Stimulated activated CD8-positive, alpha-beta memory T cell treated with anti-CD3 and anti-CD28 coated beads, Interleukin-2, amount 100 ng/mL, for 1 hour (primary cell): Measurements from ENCODE around the gene CCNG2.
"Not testable (repeated sequence)": the region's sequence is repeated elsewhere in the genome, so short reads cannot be mapped to it uniquely, and the experiment has no call there.

ENCODE experiments used
- DNase-seq, 2 donors: peaks; one replicate each; pipeline ENCODE4 v3.0.0-alpha.2; 2020; ENCODE audit warnings: low read depth in 2 of 2

CCNG2 gene, protein sequence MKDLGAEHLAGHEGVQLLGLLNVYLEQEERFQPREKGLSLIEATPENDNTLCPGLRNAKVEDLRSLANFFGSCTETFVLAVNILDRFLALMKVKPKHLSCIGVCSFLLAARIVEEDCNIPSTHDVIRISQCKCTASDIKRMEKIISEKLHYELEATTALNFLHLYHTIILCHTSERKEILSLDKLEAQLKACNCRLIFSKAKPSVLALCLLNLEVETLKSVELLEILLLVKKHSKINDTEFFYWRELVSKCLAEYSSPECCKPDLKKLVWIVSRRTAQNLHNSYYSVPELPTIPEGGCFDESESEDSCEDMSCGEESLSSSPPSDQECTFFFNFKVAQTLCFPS

DNA sequence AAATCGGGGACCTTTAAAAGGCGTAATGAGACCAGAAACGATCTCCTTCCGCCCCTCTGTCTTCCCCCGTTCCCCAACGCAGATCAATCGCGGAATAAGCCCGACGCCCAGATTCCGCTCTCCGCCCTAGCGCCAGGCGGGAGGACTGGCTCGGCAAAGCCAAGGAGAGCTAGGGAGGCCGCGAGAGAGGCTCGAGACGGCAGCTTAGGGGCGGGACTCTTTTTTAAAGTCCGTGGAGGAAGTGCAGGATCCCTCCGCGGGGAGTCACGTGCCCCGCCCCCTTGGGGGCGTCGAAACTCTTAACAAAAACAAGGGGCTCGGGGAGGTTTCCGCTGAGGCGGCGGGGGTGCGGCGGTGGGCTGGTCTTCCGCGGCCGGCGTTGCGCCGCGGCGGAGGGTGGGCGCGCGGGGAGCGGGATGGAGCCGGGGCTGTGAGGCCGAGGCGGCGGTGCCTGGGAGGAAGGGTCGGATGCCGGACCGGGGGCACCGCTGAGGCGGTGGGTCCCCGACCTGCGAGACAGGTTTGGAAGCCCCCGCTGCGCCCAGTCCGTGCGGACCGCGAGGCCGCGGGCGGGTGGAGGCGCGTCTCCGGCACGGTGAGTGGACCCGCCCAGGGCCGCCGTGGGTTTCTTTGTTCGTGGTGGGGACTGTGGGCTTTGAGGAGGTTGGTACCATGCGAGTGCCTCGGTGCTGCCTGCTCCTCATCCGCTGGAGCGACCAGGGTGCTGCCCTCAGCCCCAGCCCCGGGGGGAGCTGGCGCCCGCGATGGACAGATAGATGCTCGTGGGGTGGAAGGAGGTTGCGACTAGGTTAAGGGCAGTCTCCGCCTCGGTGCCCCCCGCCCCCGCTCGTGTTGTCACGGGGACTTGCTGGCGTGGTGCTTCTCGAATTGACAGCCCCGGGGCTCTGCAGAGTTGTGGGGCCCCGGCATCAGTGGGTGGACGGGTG lies at the start of gene CCNG2:
Gene CCNG2 (plus strand): TSS at position 296 of the 947 bp plus-strand sequence. CDS start 1,326 bp downstream, outside the sequence.
- DNase-seq, result peak; percentile 74 to 75

- no peak for DNase-seq
Observed at GRCh38 chr4:77110730-77111129, 46.3 kb upstream of the CCNG2 start.

DNA sequence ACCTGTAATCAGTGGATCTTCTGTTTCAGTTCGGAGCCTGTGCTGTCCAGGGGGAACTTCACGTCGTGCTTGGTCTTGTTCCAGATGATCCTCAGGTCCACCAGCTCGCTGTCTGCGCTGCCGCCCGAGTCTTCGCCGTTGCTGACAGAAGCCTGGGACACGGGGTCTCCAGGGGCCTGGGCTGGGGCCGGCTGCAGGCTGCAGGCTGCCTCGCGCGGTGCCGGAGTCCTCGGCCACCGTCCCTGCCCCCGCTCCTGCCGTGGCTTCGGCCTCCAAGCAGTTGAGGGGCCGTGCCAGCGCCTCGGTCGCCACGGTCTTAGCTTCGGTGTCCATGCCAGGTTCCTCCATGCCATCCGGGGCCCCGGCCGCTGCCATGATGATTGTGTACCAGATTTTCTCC lies 43.9 kb upstream of the CCNG2 start:
- DNase-seq, result no peak

- no peak for DNase-seq
Observed at GRCh38 chr4:77117721-77118120, 39.3 kb upstream of the CCNG2 start.

GRCh38 chr4:77120886-77121508 lies 36.0 kb upstream of the CCNG2 start:
- no peak for DNase-seq

DNA sequence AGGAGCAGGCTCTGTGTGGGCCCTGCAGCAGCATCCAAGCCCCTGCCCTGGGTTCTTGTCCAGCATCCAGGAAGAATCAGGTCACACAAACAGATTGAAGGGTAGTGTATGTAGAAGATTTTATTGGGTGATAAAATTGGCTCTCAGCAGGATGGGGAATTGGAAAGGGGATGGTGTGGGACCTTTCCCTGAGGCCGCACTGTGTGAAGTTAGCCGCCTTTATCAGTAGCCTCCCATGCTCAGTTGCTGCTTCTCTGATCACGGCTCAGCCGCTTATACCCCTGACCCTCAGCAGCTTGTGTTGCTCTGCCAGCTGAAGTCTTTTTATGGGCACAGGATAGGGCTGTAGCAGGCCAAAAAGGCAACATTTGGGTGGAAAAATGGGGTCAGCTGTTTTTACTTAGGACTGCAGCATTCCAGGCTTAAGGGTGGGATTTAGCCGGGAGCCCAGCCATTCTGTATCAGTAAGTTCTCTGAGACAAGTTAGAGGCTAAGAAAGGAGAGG lies 35.2 kb upstream of the CCNG2 start:
- no peak for DNase-seq

DNA sequence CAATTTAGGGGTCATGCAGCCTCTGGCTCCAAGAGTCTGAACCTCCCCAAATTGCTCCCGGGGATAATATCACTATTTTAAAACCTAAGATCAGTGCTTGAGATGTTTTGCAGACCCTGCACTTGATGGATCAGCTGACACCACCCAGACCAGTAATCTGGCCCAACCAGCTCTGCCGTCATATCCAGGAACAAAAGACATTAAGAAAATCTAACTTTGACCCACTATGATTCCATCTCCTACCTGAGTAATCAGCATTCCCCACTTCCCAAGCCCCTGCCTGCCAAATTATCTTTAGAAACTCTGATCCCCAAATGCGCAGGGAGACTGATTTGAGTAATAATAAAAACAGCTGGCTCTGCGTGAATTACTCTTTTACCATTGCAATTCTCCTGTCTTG lies 34.4 kb upstream of the CCNG2 start:
- no peak for DNase-seq

DNA sequence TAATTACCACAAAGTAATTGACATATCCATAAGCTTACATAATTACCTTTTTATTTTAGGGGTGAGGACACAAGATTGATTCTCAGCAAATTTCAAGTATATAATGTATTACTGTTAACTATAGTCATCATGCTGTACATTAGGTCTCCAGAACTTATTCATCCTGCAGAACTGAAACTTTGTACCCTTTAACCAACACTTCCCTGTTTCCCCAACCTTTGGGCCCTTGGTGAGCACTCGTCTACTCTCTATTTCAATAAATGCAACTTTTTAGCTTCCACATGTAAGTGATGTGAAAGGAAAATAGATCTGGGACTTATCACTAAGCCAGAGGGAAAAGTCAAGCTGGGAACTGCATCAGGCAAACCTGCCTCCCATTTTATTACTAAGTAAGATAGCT lies 33.6 kb upstream of the CCNG2 start:
- DNase-seq, result no peak

DNA sequence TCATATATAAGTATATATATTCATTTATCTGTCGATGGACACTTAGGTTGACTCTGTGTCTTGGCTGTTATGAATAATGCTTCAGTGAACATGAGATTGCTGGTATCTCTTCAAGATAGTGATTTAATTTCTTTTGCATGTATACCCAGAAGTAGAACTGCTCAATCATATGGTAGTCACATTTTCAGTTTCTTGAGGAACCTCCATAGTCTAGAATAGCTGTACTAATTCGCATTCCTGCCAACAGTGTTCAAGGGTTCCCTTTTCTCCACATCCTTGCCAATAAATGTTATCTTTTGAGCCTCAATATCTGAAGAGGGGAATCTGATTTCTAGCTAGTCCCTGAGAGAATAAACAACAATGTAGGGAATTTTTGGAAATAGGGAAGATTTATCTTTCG lies 32.4 kb upstream of the CCNG2 start:
- no peak for DNase-seq

DNA sequence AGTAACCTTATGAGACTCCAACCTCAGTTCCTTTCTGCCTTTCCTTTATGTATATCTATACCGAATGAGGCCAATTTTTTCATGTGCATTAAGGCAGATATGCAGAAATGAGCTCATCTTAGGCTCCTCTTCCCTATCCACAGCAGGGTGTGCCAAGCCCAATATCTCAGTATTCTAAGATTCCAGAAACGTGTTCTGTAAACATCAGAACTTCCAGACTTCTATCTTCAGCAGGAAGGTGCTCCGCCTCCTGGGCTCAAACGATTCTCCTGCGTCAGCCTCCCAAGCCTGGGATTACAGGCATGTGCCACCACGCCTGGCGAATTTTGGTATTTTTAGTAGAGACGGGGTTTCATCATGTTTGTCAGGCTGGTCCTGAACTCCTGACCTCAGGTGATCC lies 31.0 kb upstream of the CCNG2 start:
- no peak for DNase-seq

DNA sequence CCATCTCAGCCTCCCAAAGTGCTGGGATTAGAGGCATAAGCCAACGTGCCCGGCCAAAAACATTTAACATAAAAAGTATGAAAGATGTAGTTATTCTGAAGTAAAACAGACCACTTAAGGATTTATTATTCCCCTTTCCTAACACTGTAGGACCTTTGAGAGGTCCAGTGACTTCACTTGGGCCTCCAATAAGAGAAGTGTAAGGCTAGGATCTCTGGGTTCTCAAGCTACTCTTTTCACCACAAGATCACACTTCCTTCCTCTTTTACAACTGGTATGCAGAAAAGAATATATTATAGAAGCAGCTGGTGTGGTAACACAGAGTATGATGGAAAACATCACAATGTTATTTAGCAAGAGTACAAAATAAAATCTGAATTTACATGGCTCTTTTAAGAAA lies 30.2 kb upstream of the CCNG2 start:
- no peak for DNase-seq

GRCh38 chr4:77127215-77127614 lies 29.8 kb upstream of the CCNG2 start:
- no peak for DNase-seq

DNA sequence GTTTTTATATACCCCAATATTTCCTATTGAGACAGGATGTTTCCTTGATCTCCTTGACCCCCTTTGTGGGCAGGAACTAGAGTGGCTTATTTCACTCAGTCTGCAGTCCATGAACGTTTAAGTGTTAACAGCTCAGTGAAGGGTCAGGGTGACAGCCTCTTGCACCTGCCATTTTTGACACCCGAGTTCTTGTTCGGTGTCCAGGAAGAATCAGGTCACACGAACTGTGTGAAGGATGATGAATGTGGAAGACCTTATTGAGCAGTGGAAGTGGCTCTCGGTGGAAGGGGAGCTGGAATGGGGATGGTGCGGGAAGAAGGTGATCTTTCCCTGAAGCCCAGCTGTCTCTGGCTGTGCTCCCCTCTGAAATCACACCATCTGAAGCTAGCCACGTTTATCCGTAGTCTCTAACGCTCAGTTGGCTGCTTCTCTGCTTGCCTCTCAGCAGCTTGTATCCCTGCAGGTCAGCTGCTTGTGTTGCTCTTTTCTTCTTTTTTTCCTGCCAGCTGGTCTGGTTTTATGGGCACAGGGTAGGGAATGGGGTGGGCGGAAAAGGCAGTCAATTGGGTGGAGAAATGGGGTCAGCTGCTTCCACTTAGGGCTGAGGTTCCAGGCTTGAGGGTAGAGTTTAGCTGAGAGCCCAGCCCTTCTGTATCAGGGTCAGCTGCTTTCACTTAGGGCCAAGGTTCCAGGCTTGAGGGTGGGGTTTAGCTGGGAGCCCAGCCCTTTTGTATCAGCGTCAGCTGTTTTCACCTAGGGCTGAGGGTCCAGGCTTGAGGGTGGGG lies 29.0 kb upstream of the CCNG2 start:
- no peak for DNase-seq

GRCh38 chr4:77132652-77133312 lies 24.2 kb upstream of the CCNG2 start:
- DNase-seq, result no peak

DNA sequence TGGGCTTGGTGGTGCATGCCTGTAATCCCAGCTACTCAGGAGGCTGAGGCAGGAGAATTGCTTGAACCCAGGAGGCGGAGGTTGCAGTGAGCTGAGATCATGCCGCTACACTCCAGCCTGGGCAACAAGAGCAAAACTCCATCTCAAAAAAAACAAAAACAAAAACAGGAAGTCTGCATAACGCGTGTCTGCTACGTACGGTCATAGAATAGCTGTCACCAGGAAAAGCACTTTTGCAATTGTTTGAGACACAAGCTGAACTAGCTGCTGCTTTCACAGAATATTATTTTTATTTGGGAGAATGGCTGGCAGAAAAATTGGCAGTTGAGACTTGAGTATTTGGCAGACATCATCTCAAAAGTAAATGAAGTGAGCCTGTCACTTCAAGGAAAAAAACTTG lies 19.6 kb upstream of the CCNG2 start:
- DNase-seq, result not testable (repeated sequence)

DNA sequence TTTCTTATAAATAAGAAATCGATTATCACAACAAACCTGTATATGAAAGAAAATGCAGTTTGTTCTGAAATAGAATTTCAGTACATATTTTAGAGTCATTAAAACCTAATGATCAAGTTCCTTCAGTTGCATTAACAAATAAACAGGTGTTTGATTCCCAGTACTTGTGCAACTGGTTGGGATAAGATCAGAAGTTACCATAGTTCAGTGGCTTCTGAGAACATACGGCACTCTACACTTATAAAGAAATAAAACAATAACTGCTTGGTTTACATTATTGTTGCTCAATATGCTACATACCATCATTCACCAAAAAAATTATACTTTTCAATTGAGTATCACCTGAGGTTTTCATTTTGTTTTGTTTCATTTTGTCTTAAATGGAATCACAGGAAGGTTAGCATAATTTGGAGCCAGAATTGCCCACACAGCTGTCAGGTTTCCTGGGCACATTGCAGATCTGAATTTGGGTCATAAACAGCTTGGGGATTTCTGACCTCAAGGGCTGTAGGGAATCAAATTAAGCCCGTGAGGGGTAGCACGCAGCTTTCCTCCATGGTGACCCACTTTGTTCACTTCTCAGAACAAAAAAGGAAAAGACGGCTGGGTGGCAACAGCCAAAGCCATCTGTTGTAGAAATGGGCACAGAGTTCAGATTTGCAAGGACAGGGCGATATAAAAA lies 14.9 kb upstream of the CCNG2 start:
- no peak for DNase-seq

- no peak for DNase-seq
Observed at GRCh38 chr4:77142646-77143028, 14.4 kb upstream of the CCNG2 start.

- DNase-seq, result no peak
Observed at GRCh38 chr4:77143091-77143490, 13.9 kb upstream of the CCNG2 start.

DNA sequence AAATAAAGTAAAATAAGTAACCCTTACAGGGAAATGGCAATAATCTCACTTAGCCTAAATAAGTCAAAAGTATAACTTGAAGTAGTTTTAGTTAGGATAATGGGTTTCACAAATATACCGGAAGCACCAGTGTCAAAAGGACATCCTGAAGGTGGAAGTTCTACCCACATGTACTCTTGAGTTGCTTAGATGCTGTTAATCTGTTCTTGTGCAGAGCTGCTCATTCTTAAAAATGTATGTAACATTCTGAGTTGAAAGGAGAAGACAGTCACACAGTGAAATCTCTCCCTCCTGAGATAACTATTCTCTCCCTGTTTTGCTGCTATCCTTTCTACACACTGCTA lies 11.2 kb upstream of the CCNG2 start:
- DNase-seq, result no peak
